ENCODE results near the gene BHLHE23.

Gene BHLHE23

GRCh38 chr20:62986257-62986800 lies 20.4 kb downstream of the BHLHE23 start:
- H3K4me1 ChIP-seq (ENCODE audit: control insufficient read depth, insufficient read depth, low read length, poor library complexity, severe bottlenecking) = no peaks in the 10 kb centered on the region
- H3K9me3 ChIP-seq (ENCODE audit: control insufficient read depth, low read length) = no peaks in the 10 kb centered on the region
- H3K36me3 ChIP-seq (ENCODE audit: control insufficient read depth, insufficient read depth, low read length) = no peaks in the 10 kb centered on the region
- WGBS, 2 experiments (ENCODE audit: insufficient coverage in 2 of 2) = 88 to 100% methylated on average over 1 to 6 of the region's 6 CpGs
- H3K4me3 ChIP-seq (ENCODE audit: extremely low read depth, insufficient read depth, low read length, poor library complexity, severe bottlenecking) = no peak overlapping the region
- H3K27ac ChIP-seq (ENCODE audit: low read depth, low read length, severe bottlenecking) = no peak overlapping the region

- no peaks in the 10 kb centered on the region for H3K36me3 ChIP-seq (ENCODE audit: control insufficient read depth, insufficient read depth, low read length)
Observed at GRCh38 chr20:62985444-62985778, 21.4 kb downstream of the BHLHE23 start.

GRCh38 chr20:62984666-62985443 lies 21.9 kb downstream of the BHLHE23 start:
- Histone ChIP-seq H3K27ac (ENCODE audit: low read depth, low read length, severe bottlenecking) (no peak overlapping the region), H3K4me1 (ENCODE audit: control insufficient read depth, insufficient read depth, low read length, poor library complexity, severe bottlenecking) (no peaks in the 10 kb centered on the region), H3K36me3 (ENCODE audit: control insufficient read depth, insufficient read depth, low read length) (no peaks in the 10 kb centered on the region), H3K4me3 (ENCODE audit: extremely low read depth, insufficient read depth, low read length, poor library complexity, severe bottlenecking) (no peak overlapping the region), H3K9me3 (ENCODE audit: control insufficient read depth, low read length) (no peaks in the 10 kb centered on the region)
- WGBS, 2 experiments (ENCODE audit: insufficient coverage in 2 of 2) = 86 to 90% methylated on average over 17 to 18 of the region's 18 CpGs

More at GRCh38 chr20:62985444-62985778, 21.4 kb downstream of the BHLHE23 start:
- Histone ChIP-seq H3K4me3 (ENCODE audit: extremely low read depth, insufficient read depth, low read length, poor library complexity, severe bottlenecking) (no peak overlapping the region), H3K9me3 (ENCODE audit: control insufficient read depth, low read length) (no peaks in the 10 kb centered on the region), H3K27ac (ENCODE audit: low read depth, low read length, severe bottlenecking) (no peak overlapping the region), H3K4me1 (ENCODE audit: control insufficient read depth, insufficient read depth, low read length, poor library complexity, severe bottlenecking) (no peaks in the 10 kb centered on the region)
- WGBS, 2 experiments (ENCODE audit: insufficient coverage in 2 of 2) = 83 to 88% methylated on average over 14 of the region's 14 CpGs

- H3K9me3 ChIP-seq (ENCODE audit: control insufficient read depth, low read length) = no peaks in the 10 kb centered on the region
- no peaks in the 10 kb centered on the region for H3K4me1 ChIP-seq (ENCODE audit: control insufficient read depth, insufficient read depth, low read length, poor library complexity, severe bottlenecking)
- no peaks in the 10 kb centered on the region for H3K36me3 ChIP-seq (ENCODE audit: control insufficient read depth, insufficient read depth, low read length)
- 93% methylated on average over 4 of the region's 6 CpGs; no CpG with 5 or more reads in 1 of the 2 experiments for WGBS, 2 experiments (ENCODE audit: insufficient coverage in 2 of 2)
- no peak overlapping the region for H3K27ac ChIP-seq (ENCODE audit: low read depth, low read length, severe bottlenecking)
- no peak overlapping the region for H3K4me3 ChIP-seq (ENCODE audit: extremely low read depth, insufficient read depth, low read length, poor library complexity, severe bottlenecking)
Observed at GRCh38 chr20:62983210-62983609, 23.6 kb downstream of the BHLHE23 start.

- WGBS, 2 experiments (ENCODE audit: insufficient coverage in 2 of 2) = 71 to 76% methylated on average over 11 to 18 of the region's 21 CpGs
- no peaks in the 10 kb centered on the region for H3K4me1 ChIP-seq (ENCODE audit: control insufficient read depth, insufficient read depth, low read length, poor library complexity, severe bottlenecking)
- H3K4me3 ChIP-seq (ENCODE audit: extremely low read depth, insufficient read depth, low read length, poor library complexity, severe bottlenecking) = no peak overlapping the region
- H3K9me3 ChIP-seq (ENCODE audit: control insufficient read depth, low read length) = no peaks in the 10 kb centered on the region
- no peak overlapping the region for H3K27ac ChIP-seq (ENCODE audit: low read depth, low read length, severe bottlenecking)
- H3K36me3 ChIP-seq (ENCODE audit: control insufficient read depth, insufficient read depth, low read length) = no peaks in the 10 kb centered on the region
Observed at GRCh38 chr20:62982124-62983075, 24.4 kb downstream of the BHLHE23 start.

- Histone ChIP-seq H3K36me3 (ENCODE audit: control insufficient read depth, insufficient read depth, low read length) (no peaks in the 10 kb centered on the region), H3K27ac (ENCODE audit: low read depth, low read length, severe bottlenecking) (no peak overlapping the region), H3K4me1 (ENCODE audit: control insufficient read depth, insufficient read depth, low read length, poor library complexity, severe bottlenecking) (no peaks in the 10 kb centered on the region), H3K9me3 (ENCODE audit: control insufficient read depth, low read length) (no peaks in the 10 kb centered on the region), H3K4me3 (ENCODE audit: extremely low read depth, insufficient read depth, low read length, poor library complexity, severe bottlenecking) (no peak overlapping the region)
- WGBS, 2 experiments (ENCODE audit: insufficient coverage in 2 of 2) = 71 to 77% methylated on average over 20 to 22 of the region's 28 CpGs
Observed at GRCh38 chr20:62980970-62981369, 25.8 kb downstream of the BHLHE23 start.

GRCh38 chr20:62980380-62980960 lies 26.3 kb downstream of the BHLHE23 start:
- Histone ChIP-seq H3K36me3 (ENCODE audit: control insufficient read depth, insufficient read depth, low read length) (no peaks in the 10 kb centered on the region), H3K27ac (ENCODE audit: low read depth, low read length, severe bottlenecking) (no peak overlapping the region), H3K4me1 (ENCODE audit: control insufficient read depth, insufficient read depth, low read length, poor library complexity, severe bottlenecking) (no peaks in the 10 kb centered on the region), H3K9me3 (ENCODE audit: control insufficient read depth, low read length) (no peaks in the 10 kb centered on the region), H3K4me3 (ENCODE audit: extremely low read depth, insufficient read depth, low read length, poor library complexity, severe bottlenecking) (no peak overlapping the region)
- WGBS, 2 experiments (ENCODE audit: insufficient coverage in 2 of 2) = 94% methylated on average over 10 to 13 of the region's 19 CpGs

- Histone ChIP-seq H3K4me3 (ENCODE audit: extremely low read depth, insufficient read depth, low read length, poor library complexity, severe bottlenecking) (no peak overlapping the region), H3K4me1 (ENCODE audit: control insufficient read depth, insufficient read depth, low read length, poor library complexity, severe bottlenecking) (no peaks in the 10 kb centered on the region), H3K9me3 (ENCODE audit: control insufficient read depth, low read length) (no peaks in the 10 kb centered on the region), H3K27ac (ENCODE audit: low read depth, low read length, severe bottlenecking) (no peak overlapping the region), H3K36me3 (ENCODE audit: control insufficient read depth, insufficient read depth, low read length) (no peaks in the 10 kb centered on the region)
- 41 to 62% methylated on average over 19 of the region's 19 CpGs for WGBS, 2 experiments (ENCODE audit: insufficient coverage in 2 of 2)
Observed at GRCh38 chr20:62979876-62980373, 26.8 kb downstream of the BHLHE23 start.

- Histone ChIP-seq H3K36me3 (ENCODE audit: control insufficient read depth, insufficient read depth, low read length) (no peaks in the 10 kb centered on the region), H3K4me3 (ENCODE audit: extremely low read depth, insufficient read depth, low read length, poor library complexity, severe bottlenecking) (no peak overlapping the region), H3K4me1 (ENCODE audit: control insufficient read depth, insufficient read depth, low read length, poor library complexity, severe bottlenecking) (no peaks in the 10 kb centered on the region), H3K27ac (ENCODE audit: low read depth, low read length, severe bottlenecking) (no peak overlapping the region), H3K9me3 (ENCODE audit: control insufficient read depth, low read length) (no peaks in the 10 kb centered on the region)
- 87% methylated on average over 12 to 14 of the region's 14 CpGs for WGBS, 2 experiments (ENCODE audit: insufficient coverage in 2 of 2)
Observed at GRCh38 chr20:62979310-62979709, 27.5 kb downstream of the BHLHE23 start.

GRCh38 chr20:62978561-62978943 lies 28.2 kb downstream of the BHLHE23 start:
- Histone ChIP-seq H3K36me3 (ENCODE audit: control insufficient read depth, insufficient read depth, low read length) (no peaks in the 10 kb centered on the region), H3K4me1 (ENCODE audit: control insufficient read depth, insufficient read depth, low read length, poor library complexity, severe bottlenecking) (no peaks in the 10 kb centered on the region), H3K27ac (ENCODE audit: low read depth, low read length, severe bottlenecking) (no peak overlapping the region), H3K9me3 (ENCODE audit: control insufficient read depth, low read length) (no peaks in the 10 kb centered on the region), H3K4me3 (ENCODE audit: extremely low read depth, insufficient read depth, low read length, poor library complexity, severe bottlenecking) (no peak overlapping the region)
- 82 to 83% methylated on average over 8 to 13 of the region's 13 CpGs for WGBS, 2 experiments (ENCODE audit: insufficient coverage in 2 of 2)
